Neural progenitor cell (in vitro differentiated cells): ENCODE measurements around the gene PDIA2. TPM values are rescaled to one million over a fixed set of nuclear protein-coding genes. Genes with fewer than 3 reads are reported as not detected.

Source experiments
- DNase-seq: peaks from one replicate; pipeline ENCODE4 v3.0.0-alpha.2; 2016; ENCODE audit warnings: low spot score
- H2AFZ ChIP-seq: fragments of 200-600 bp; sonication (generic); replicated peaks from 2 replicates; pipeline ENCODE4 v1.6.1; 2016; ENCODE audit warnings: antibody characterized with exemption
- H3F3A ChIP-seq: fragments of 200-600 bp; sonication (generic); 2 replicates; pipeline ENCODE4 v1.6.1; 2016; ENCODE audit warnings: antibody characterized with exemption, low read depth
- H3K27ac ChIP-seq: fragments of 200-600 bp; sonication (generic); 2 replicates; pipeline ENCODE4 v1.5.1; 2016; ENCODE audit warnings: mild to moderate bottlenecking
- H3K27me3 ChIP-seq: fragments of 200-600 bp; sonication (generic); 2 replicates; pipeline ENCODE4 v1.6.1; 2016; ENCODE audit warnings: mild to moderate bottlenecking, moderate library complexity
- H3K36me3 ChIP-seq: fragments of 200-600 bp; sonication (generic); 2 replicates; pipeline ENCODE4 v1.5.1; 2016
- H3K4me1 ChIP-seq: fragments of 200-600 bp; sonication (generic); 2 replicates; pipeline ENCODE4 v1.6.1; 2016; ENCODE audit warnings: mixed run types
- H3K4me2 ChIP-seq: fragments of 200-600 bp; sonication (generic); 2 replicates; pipeline ENCODE4 v1.6.1; 2016
- H3K4me3 ChIP-seq: fragments of 200-600 bp; sonication (generic); 2 replicates; pipeline ENCODE4 v1.5.1; 2016
- H3K79me2 ChIP-seq: fragments of 200-600 bp; sonication (generic); 2 replicates; pipeline ENCODE4 v1.6.1; 2016; ENCODE audit warnings: low read depth
- H3K9ac ChIP-seq: fragments of 200-600 bp; sonication (generic); 2 replicates; pipeline ENCODE4 v1.6.1; 2016
- H3K9me3 ChIP-seq: fragments of 200-600 bp; sonication (generic); 2 replicates; pipeline ENCODE4 v1.5.1; 2016; ENCODE audit warnings: low read depth
- H4K20me1 ChIP-seq: fragments of 200-600 bp; sonication (generic); 2 replicates; pipeline ENCODE4 v1.6.1; 2016; ENCODE audit warnings: low read depth
- H3K27ac Mint-ChIP-seq: 3 replicates; pipeline ENCODE4 v1.8.0; 2021; ENCODE audit warnings: mixed read lengths
- H3K27me3 Mint-ChIP-seq: 2 replicates; pipeline ENCODE4 v1.8.0; 2022; ENCODE audit warnings: low read depth, mild to moderate bottlenecking, inconsistent platforms, moderate library complexity, mixed read lengths; ENCODE audit not compliant: insufficient read depth
- H3K36me3 Mint-ChIP-seq: 3 replicates; pipeline ENCODE4 v1.8.0; 2021; ENCODE audit warnings: mixed read lengths
- H3K4me1 Mint-ChIP-seq: 3 replicates; pipeline ENCODE4 v1.8.0; 2021; ENCODE audit warnings: mixed read lengths
- H3K4me3 Mint-ChIP-seq: 3 replicates; pipeline ENCODE4 v1.8.0; 2021; ENCODE audit warnings: mild to moderate bottlenecking, moderate library complexity, mixed read lengths
- H3K9me3 Mint-ChIP-seq: 3 replicates; pipeline ENCODE4 v1.8.0; 2020; ENCODE audit warnings: mixed read lengths
- EZH2 ChIP-seq: fragments of 200-600 bp; sonication (generic); IDR thresholded peaks from 2 replicates; pipeline ENCODE4 v1.6.1; 2017; ENCODE audit warnings: antibody characterized with exemption, mild to moderate bottlenecking, moderate library complexity
- EZH2phosphoT487 ChIP-seq: fragments of 200-600 bp; sonication (generic); IDR thresholded peaks from 2 replicates; pipeline ENCODE4 v1.6.1; 2017; ENCODE audit warnings: antibody characterized with exemption
- total RNA-seq: library from RNA; depleted of rRNA; stranded (reverse); fragments of >200 nt; gene quantifications from 2 replicates; pipeline ENCODE4 v1.2.3, GENCODE V29; 2015; ENCODE audit warnings: low replicate concordance
- TF ChIP-seq, protein P1 (sequence below): fragments of 200-600 bp; sonication (generic); IDR thresholded peaks from 2 replicates; pipeline ENCODE4 v1.5.1; 2017; ENCODE audit warnings: antibody characterized with exemption, mild to moderate bottlenecking

Gene PDIA2
- total RNA-seq, 1 donor from 2014 or later, result not detected

DNA sequence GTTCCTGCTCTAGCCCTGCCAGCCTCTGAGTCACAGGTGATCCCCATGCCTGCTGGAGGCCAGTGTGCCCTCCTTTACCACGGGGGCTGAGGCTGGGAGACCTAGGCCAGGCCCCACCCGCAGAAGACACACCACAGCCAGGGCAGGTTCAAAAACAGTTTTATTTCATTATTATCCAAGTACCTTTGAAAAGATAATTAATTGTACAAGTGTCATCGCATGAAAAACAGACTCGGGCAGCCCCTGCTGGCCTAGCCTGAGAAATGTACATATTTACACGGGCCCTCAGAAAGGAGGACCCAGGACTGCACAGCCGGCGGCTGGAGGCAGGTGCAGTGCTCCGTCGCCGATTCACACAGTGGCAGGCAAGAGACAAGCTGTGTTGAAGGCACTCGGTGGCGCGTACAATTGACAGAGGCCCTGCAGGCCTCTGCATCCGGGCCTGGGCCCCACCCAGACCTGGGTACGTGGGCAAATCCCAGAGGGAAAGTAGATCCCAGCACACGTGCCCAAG lies 4.4 kb downstream of the PDIA2 start:
- peaks cover 2% of the 10 kb centered on the region for H3K27me3 Mint-ChIP-seq
- H3K9me3 ChIP-seq, result no peaks in the 10 kb centered on the region

DNA sequence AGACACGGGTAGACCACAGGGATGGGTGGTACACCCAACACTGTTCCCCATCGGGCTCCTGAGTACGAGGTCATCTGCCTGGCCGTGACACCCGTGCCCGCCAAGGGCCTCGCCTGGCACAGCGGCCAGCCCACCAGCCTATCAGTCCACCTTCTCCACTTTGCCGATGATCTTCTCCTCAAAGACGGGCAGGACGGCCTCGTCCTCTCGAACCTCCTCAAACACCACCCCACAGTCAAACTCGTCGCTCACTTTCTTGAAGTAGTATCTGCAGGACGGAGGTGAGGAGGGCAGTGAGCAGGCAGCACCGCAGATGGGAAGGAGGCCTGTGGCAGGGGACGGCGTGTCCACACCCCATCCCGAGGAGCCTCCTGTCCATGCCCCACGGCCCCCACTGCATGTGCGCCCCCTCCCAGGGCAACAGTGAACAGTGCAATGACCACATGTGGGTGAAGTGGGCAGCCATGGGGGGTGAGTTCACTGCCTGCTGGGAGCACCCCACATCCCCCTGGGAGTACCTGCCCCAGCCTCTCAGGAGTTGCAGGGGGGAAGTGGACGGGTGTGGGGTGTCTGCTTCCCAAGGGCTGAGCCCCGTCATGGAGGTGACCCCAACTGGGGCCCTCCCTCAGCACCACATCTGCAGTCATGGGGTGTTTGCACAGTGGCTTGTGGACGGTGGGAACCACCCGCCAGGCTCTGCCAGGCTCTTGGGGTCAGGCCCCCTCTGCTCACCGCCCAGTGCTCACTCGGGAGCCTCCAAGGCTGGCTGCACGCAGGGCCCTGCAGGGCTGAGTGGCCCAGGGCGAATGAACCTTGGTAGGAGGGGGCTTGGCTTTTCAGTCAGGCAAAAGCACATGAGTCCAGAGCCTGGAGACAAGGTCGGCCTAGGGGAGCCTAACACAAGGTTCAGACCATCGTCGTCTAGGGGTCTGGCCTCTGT lies 5.3 kb downstream of the PDIA2 start:
- no peak for DNase-seq
- Histone ChIP-seq H3F3A (no peaks in the 10 kb centered on the region), H3K4me1 (no peaks in the 10 kb centered on the region), H3K9ac (no peak overlapping the region), H3K4me2 (no peak overlapping the region), H3K36me3 (no peaks in the 10 kb centered on the region), H3K9me3 (no peaks in the 10 kb centered on the region), H3K27me3 (no peaks in the 10 kb centered on the region), H4K20me1 (no peaks in the 10 kb centered on the region), H3K4me3 (no peak overlapping the region), H3K27ac (no peak overlapping the region), H3K79me2 (no peaks in the 10 kb centered on the region), H2AFZ (no peak overlapping the region)
- H3K36me3 Mint-ChIP-seq, result peaks cover 13% of the 10 kb centered on the region
- H3K9me3 Mint-ChIP-seq, result peaks cover 5% of the 10 kb centered on the region
- H3K27ac Mint-ChIP-seq, result no peak overlapping the region
- H3K27me3 Mint-ChIP-seq, result peaks cover 2% of the 10 kb centered on the region
- H3K4me3 Mint-ChIP-seq, result no peak overlapping the region
- TF ChIP-seq, protein P1, sequence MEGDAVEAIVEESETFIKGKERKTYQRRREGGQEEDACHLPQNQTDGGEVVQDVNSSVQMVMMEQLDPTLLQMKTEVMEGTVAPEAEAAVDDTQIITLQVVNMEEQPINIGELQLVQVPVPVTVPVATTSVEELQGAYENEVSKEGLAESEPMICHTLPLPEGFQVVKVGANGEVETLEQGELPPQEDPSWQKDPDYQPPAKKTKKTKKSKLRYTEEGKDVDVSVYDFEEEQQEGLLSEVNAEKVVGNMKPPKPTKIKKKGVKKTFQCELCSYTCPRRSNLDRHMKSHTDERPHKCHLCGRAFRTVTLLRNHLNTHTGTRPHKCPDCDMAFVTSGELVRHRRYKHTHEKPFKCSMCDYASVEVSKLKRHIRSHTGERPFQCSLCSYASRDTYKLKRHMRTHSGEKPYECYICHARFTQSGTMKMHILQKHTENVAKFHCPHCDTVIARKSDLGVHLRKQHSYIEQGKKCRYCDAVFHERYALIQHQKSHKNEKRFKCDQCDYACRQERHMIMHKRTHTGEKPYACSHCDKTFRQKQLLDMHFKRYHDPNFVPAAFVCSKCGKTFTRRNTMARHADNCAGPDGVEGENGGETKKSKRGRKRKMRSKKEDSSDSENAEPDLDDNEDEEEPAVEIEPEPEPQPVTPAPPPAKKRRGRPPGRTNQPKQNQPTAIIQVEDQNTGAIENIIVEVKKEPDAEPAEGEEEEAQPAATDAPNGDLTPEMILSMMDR, result no peak
- TF ChIP-seq EZH2 (no peak), EZH2phosphoT487 (no peak)
- no peaks in the 10 kb centered on the region for H3K4me1 Mint-ChIP-seq

More for the DNA sequence above, 4.4 kb downstream of the PDIA2 start:
- H3K4me2 ChIP-seq, result no peak overlapping the region
- Mint-ChIP-seq H3K4me1 (no peaks in the 10 kb centered on the region), H3K4me3 (no peak overlapping the region), H3K27ac (no peak overlapping the region), H3K36me3 (peaks cover 10% of the 10 kb centered on the region), H3K9me3 (peaks cover 5% of the 10 kb centered on the region)
- no peak for DNase-seq
- no peaks in the 10 kb centered on the region for H3K79me2 ChIP-seq
- no peaks in the 10 kb centered on the region for H3K4me1 ChIP-seq
- H3K27ac ChIP-seq, result no peak overlapping the region
- no peaks in the 10 kb centered on the region for H3K36me3 ChIP-seq
- no peak overlapping the region for H2AFZ ChIP-seq
- H3K27me3 ChIP-seq, result peaks cover 2% of the 10 kb centered on the region
- H4K20me1 ChIP-seq, result no peaks in the 10 kb centered on the region
- no peak overlapping the region for H3K4me3 ChIP-seq
- H3F3A ChIP-seq, result no peaks in the 10 kb centered on the region
- H3K9ac ChIP-seq, result no peak overlapping the region
- TF ChIP-seq, protein P1, result no peak
- no peak for TF ChIP-seq EZH2phosphoT487
- TF ChIP-seq EZH2, result no peak

DNA sequence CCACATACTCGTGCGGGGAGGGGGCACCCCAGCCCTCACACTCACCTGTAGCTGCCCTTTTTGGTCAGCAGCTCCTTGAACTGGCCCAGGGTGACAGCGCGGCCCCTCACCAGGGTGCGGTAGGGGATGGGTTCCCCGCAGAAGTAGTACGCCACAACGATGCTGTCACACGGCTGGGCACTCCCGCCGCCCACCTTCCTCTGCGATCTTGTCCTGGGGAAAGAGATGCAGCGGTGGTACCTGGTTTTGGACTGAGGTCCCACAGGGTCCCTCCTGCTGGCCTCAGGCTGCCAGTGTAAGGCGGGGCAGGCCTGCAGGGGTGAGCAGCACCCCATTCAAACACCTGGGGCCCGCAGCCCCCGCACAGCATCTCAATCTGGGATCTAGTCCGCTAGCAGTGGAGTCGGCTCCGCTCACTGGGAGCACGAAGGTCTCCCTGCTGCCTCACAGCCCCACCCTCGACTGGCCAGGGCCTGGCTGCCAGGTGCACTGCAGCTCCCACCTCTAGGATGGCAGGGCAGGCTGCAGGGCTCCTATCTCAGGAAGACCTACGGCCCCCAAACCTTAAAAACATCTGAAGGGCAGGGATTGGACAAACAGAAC lies 6.5 kb downstream of the PDIA2 start:
- Mint-ChIP-seq H3K9me3 (peaks cover 5% of the 10 kb centered on the region), H3K36me3 (peaks cover 13% of the 10 kb centered on the region), H3K27me3 (peaks cover 2% of the 10 kb centered on the region), H3K27ac (no peak overlapping the region), H3K4me3 (no peak overlapping the region), H3K4me1 (no peaks in the 10 kb centered on the region)
- Histone ChIP-seq H3K36me3 (no peaks in the 10 kb centered on the region), H3K79me2 (no peaks in the 10 kb centered on the region), H3K4me1 (no peaks in the 10 kb centered on the region), H4K20me1 (no peaks in the 10 kb centered on the region), H3K4me3 (no peak overlapping the region), H3F3A (no peaks in the 10 kb centered on the region), H3K9me3 (no peaks in the 10 kb centered on the region), H3K4me2 (no peak overlapping the region), H3K9ac (no peak overlapping the region), H3K27me3 (no peaks in the 10 kb centered on the region), H2AFZ (no peak overlapping the region), H3K27ac (no peak overlapping the region)
- no peak for TF ChIP-seq EZH2
- TF ChIP-seq EZH2phosphoT487, result no peak
- TF ChIP-seq, protein P1, result no peak
- no peak for DNase-seq
